HepG2 (cell line): ENCODE measurements around the gene PROX1. TPM values are rescaled to one million over a fixed set of nuclear protein-coding genes. Genes with fewer than 3 reads are reported as not detected.

Experiments used
- ARNTL ChIP-seq: sonication (generic); formaldehyde crosslinking; IDR thresholded peaks from 2 replicates; pipeline ENCODE4 v1.4.0; 2020; ENCODE audit warnings: mild to moderate bottlenecking, missing genetic modification reagents
- CENPX ChIP-seq: sonication (generic); formaldehyde crosslinking; IDR thresholded peaks from 2 replicates; pipeline ENCODE4 v1.9.0; 2021; ENCODE audit warnings: mild to moderate bottlenecking, missing genetic modification reagents, moderate library complexity
- CHD4 ChIP-seq: fragments of 200-600 bp; sonication (generic); IDR thresholded peaks from 2 replicates; pipeline ENCODE4 v1.7.0; 2017; ENCODE audit warnings: mild to moderate bottlenecking, low read length, borderline replicate concordance
- FLYWCH1 ChIP-seq: sonication (generic); formaldehyde crosslinking; IDR thresholded peaks from 2 replicates; pipeline ENCODE4 v1.8.1; 2023; ENCODE audit warnings: mild to moderate bottlenecking, missing genetic modification reagents
- FOXA1 ChIP-seq, 2 experiments: fragments of 450-650 bp in 1 of 2; sonication (generic) in 1 of 2; formaldehyde crosslinking in 1 of 2; IDR thresholded peaks; 2 replicates each; pipeline versions ENCODE4 v1.4.0 to v1.6.1; 2016 to 2020; ENCODE audit warnings: missing genetic modification reagents in 1 of 2
- FOXK1 ChIP-seq: sonication (generic); formaldehyde crosslinking; IDR thresholded peaks from 2 replicates; pipeline ENCODE4 v1.4.0; 2020; ENCODE audit warnings: low read depth, missing genetic modification reagents, borderline replicate concordance
- HMGA1 ChIP-seq: sonication (generic); formaldehyde crosslinking; conservative IDR thresholded peaks from 2 replicates; pipeline ENCODE4 v1.4.0; 2020; ENCODE audit warnings: missing genetic modification reagents
- IRX3 ChIP-seq: sonication (generic); formaldehyde crosslinking; IDR thresholded peaks from 2 replicates; pipeline ENCODE4 v1.8.1; 2023; ENCODE audit warnings: mild to moderate bottlenecking, low read depth, missing genetic modification reagents, borderline replicate concordance
- JDP2 ChIP-seq: sonication (generic); formaldehyde crosslinking; IDR thresholded peaks from 2 replicates; pipeline ENCODE4 v1.8.1; 2022; ENCODE audit warnings: missing genetic modification reagents, borderline replicate concordance
- KLF6 ChIP-seq: IDR thresholded peaks from 2 replicates; pipeline ENCODE4 v1.8.0; 2016; ENCODE audit warnings: missing biosample characterization, missing genetic modification reagents
- MAFK ChIP-seq, 2 experiments: IDR thresholded peaks in 1 of 2; conservative IDR thresholded peaks in 1 of 2; 2 replicates each; pipeline ENCODE4 v1.6.1; 2011; ENCODE audit warnings: improper control_type of control experiment in 2 of 2, low read length in 2 of 2
- PAF1 ChIP-seq: IDR thresholded peaks from 2 replicates; pipeline ENCODE4 v1.6.1; 2016; ENCODE audit warnings: missing genetic modification reagents, missing compliant biosample characterization
- PHB2 ChIP-seq: fragments of 450-650 bp; IDR thresholded peaks from 2 replicates; pipeline ENCODE4 v1.6.1; 2018; ENCODE audit not compliant: partially characterized antibody
- PHF21A ChIP-seq: sonication (generic); formaldehyde crosslinking; IDR thresholded peaks from 2 replicates; pipeline ENCODE4 v1.5.0; 2020; ENCODE audit warnings: mild to moderate bottlenecking, missing genetic modification reagents
- RFX3 ChIP-seq: IDR thresholded peaks from 2 replicates; pipeline ENCODE4 v1.6.1; 2016; ENCODE audit warnings: missing biosample characterization, missing genetic modification reagents
- SALL2 ChIP-seq: sonication (generic); formaldehyde crosslinking; IDR thresholded peaks from 2 replicates; pipeline ENCODE4 v1.8.1; 2023; ENCODE audit warnings: mild to moderate bottlenecking, missing genetic modification reagents, inconsistent platforms
- SATB2 ChIP-seq: sonication (generic); formaldehyde crosslinking; IDR thresholded peaks from 2 replicates; pipeline ENCODE4 v1.5.0; 2020; ENCODE audit warnings: missing genetic modification reagents
- SP1 ChIP-seq, 2 experiments: fragments of 450-650 bp in 1 of 2; sonication (generic) in 1 of 2; formaldehyde crosslinking in 1 of 2; IDR thresholded peaks; 2 replicates each; pipeline versions ENCODE4 v1.4.0 to v1.6.1; 2016 to 2020; ENCODE audit warnings: missing genetic modification reagents in 1 of 2
- ZNF180 ChIP-seq: sonication (generic); formaldehyde crosslinking; IDR thresholded peaks from 2 replicates; pipeline ENCODE4 v1.4.0; 2020; ENCODE audit warnings: low read depth, missing genetic modification reagents, borderline replicate concordance
- ZNF205 ChIP-seq: IDR thresholded peaks from 2 replicates; pipeline ENCODE4 v1.6.1; 2018; ENCODE audit warnings: missing biosample characterization, missing genetic modification reagents
- ZNF292 ChIP-seq: sonication (generic); formaldehyde crosslinking; IDR thresholded peaks from 2 replicates; pipeline ENCODE4 v1.8.1; 2022; ENCODE audit warnings: mild to moderate bottlenecking, low read depth, missing genetic modification reagents, borderline replicate concordance
- ZNF468 ChIP-seq: sonication (generic); formaldehyde crosslinking; IDR thresholded peaks from 2 replicates; pipeline ENCODE4 v1.8.0; 2022; ENCODE audit warnings: mild to moderate bottlenecking, moderate library complexity, missing genetic modification reagents
- ZNF577 ChIP-seq: sonication (generic); formaldehyde crosslinking; IDR thresholded peaks from 2 replicates; pipeline ENCODE4 v1.4.0; 2020; ENCODE audit warnings: mild to moderate bottlenecking, low read depth, missing genetic modification reagents, borderline replicate concordance
- polyA plus RNA-seq, 8 experiments: library from polyadenylated mRNA; depleted of rRNA in 3 of 8; stranded (reverse) in 7 of 8; unstranded in 1 of 8; fragments of >200 nt; fragmentation: Illumina TruSeq in 4 of 8; extraction: Trizol in 4 of 8; gene quantifications; 2 replicates each; pipeline versions ENCODE4 v1.2.1 to v1.2.3, GENCODE V29; 2011 to 2016; ENCODE audit warnings: low read depth in 4 of 8, missing spikeins in 1 of 8, mixed read lengths in 1 of 8; ENCODE audit not compliant: insufficient read depth in 1 of 8
- total RNA-seq, 5 experiments: library from RNA; depleted of rRNA; stranded (reverse); fragments of >200 nt; fragmentation: Illumina TruSeq; extraction: Trizol; gene quantifications; 2 replicates each; pipeline ENCODE4 v1.2.3, GENCODE V29; 2016; ENCODE audit warnings: low read depth in 1 of 5
- TF ChIP-seq, protein P1 (sequence below): sonication (generic); formaldehyde crosslinking; IDR thresholded peaks from 2 replicates; pipeline ENCODE4 v1.4.0; 2020; ENCODE audit warnings: missing genetic modification reagents, borderline replicate concordance
- TF ChIP-seq, protein P2 (sequence below): sonication (generic); formaldehyde crosslinking; IDR thresholded peaks from 2 replicates; pipeline ENCODE4 v1.4.0; 2020; ENCODE audit warnings: mild to moderate bottlenecking, missing genetic modification reagents
- TF ChIP-seq, protein P3 (sequence below): sonication (generic); formaldehyde crosslinking; IDR thresholded peaks from 2 replicates; pipeline ENCODE4 v1.4.0; 2020; ENCODE audit warnings: mild to moderate bottlenecking, low read depth, missing genetic modification reagents
- TF ChIP-seq, protein P4 (sequence below): IDR thresholded peaks from 2 replicates; pipeline ENCODE4 v1.6.1; 2016; ENCODE audit warnings: missing genetic modification reagents, missing compliant biosample characterization

PROX1 gene
- total and polyA plus RNA-seq, 2 of the 13 experiments (the other 11 are each of a cell fraction or from before 2014, with no cell fraction given), result 12.3 to 30.2 TPM

DNA sequence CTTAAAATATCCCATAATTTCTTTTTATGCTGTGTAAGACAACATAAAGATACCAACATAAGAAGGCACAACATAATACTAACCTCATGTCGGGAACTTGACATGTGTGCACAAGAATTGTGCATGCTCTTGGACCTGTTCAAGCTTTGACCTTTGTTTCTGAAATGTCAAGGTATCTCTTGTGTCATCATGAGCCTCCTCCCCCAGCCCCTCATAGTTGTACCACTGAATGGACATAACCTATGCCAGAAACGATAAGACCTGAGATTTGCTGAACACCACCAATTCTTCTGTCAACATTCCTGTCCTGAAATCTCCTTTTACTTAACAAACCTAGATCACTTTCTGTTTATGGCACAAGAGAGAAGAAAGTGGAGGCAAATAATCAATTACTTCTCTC, 29.4 kb upstream of the PROX1 start (continued):
- TF ChIP-seq HMGA1 (CRISPR knock-in tag), result no peak
- TF ChIP-seq, protein P1, sequence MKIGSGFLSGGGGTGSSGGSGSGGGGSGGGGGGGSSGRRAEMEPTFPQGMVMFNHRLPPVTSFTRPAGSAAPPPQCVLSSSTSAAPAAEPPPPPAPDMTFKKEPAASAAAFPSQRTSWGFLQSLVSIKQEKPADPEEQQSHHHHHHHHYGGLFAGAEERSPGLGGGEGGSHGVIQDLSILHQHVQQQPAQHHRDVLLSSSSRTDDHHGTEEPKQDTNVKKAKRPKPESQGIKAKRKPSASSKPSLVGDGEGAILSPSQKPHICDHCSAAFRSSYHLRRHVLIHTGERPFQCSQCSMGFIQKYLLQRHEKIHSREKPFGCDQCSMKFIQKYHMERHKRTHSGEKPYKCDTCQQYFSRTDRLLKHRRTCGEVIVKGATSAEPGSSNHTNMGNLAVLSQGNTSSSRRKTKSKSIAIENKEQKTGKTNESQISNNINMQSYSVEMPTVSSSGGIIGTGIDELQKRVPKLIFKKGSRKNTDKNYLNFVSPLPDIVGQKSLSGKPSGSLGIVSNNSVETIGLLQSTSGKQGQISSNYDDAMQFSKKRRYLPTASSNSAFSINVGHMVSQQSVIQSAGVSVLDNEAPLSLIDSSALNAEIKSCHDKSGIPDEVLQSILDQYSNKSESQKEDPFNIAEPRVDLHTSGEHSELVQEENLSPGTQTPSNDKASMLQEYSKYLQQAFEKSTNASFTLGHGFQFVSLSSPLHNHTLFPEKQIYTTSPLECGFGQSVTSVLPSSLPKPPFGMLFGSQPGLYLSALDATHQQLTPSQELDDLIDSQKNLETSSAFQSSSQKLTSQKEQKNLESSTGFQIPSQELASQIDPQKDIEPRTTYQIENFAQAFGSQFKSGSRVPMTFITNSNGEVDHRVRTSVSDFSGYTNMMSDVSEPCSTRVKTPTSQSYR (CRISPR knock-in tag), result peak; percentile 85; the same call in 1 of the 2 replicates
- TF ChIP-seq FOXA1 (IDR thresholded peaks at IDR 0.05), result no peak
- peak; percentile 71 for TF ChIP-seq FOXA1 (CRISPR knock-in tag; IDR thresholded peaks at IDR 0.05)
- no peak for TF ChIP-seq SP1 (IDR thresholded peaks at IDR 0.05)
- no peak for TF ChIP-seq SP1 (CRISPR knock-in tag; IDR thresholded peaks at IDR 0.05)
- TF ChIP-seq, protein P2, sequence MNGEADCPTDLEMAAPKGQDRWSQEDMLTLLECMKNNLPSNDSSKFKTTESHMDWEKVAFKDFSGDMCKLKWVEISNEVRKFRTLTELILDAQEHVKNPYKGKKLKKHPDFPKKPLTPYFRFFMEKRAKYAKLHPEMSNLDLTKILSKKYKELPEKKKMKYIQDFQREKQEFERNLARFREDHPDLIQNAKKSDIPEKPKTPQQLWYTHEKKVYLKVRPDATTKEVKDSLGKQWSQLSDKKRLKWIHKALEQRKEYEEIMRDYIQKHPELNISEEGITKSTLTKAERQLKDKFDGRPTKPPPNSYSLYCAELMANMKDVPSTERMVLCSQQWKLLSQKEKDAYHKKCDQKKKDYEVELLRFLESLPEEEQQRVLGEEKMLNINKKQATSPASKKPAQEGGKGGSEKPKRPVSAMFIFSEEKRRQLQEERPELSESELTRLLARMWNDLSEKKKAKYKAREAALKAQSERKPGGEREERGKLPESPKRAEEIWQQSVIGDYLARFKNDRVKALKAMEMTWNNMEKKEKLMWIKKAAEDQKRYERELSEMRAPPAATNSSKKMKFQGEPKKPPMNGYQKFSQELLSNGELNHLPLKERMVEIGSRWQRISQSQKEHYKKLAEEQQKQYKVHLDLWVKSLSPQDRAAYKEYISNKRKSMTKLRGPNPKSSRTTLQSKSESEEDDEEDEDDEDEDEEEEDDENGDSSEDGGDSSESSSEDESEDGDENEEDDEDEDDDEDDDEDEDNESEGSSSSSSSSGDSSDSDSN, result no peak
- TF ChIP-seq, protein P3, sequence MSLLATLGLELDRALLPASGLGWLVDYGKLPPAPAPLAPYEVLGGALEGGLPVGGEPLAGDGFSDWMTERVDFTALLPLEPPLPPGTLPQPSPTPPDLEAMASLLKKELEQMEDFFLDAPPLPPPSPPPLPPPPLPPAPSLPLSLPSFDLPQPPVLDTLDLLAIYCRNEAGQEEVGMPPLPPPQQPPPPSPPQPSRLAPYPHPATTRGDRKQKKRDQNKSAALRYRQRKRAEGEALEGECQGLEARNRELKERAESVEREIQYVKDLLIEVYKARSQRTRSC (CRISPR knock-in tag), result no peak
- TF ChIP-seq FOXK1 (CRISPR knock-in tag), result no peak
- no peak for TF ChIP-seq PHF21A
- TF ChIP-seq ZNF292 (CRISPR knock-in tag), result 0 out of 2 replicates have a peak, but pooled peaks have one; percentile 31
- TF ChIP-seq FLYWCH1 (CRISPR knock-in tag), result no peak
- no peak for TF ChIP-seq MAFK (conservative IDR thresholded peaks at IDR 0.05 in 1 of 2, IDR thresholded peaks at IDR 0.05 in 1 of 2; ENCODE audit: low read length in 2 of 2)
- TF ChIP-seq, protein P4, sequence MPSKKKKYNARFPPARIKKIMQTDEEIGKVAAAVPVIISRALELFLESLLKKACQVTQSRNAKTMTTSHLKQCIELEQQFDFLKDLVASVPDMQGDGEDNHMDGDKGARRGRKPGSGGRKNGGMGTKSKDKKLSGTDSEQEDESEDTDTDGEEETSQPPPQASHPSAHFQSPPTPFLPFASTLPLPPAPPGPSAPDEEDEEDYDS (CRISPR knock-in tag), result no peak
- no peak for TF ChIP-seq SATB2
- TF ChIP-seq ZNF577 (CRISPR knock-in tag), result no peak
- no peak for TF ChIP-seq PAF1 (CRISPR knock-in tag)
- no peak for TF ChIP-seq IRX3
- TF ChIP-seq ZNF205, result no peak
- no peak for TF ChIP-seq RFX3
- TF ChIP-seq CHD4, result no peak
- no peak for TF ChIP-seq ZNF180
- no peak for TF ChIP-seq ZNF468 (CRISPR knock-in tag)
- no peak for TF ChIP-seq KLF6 (CRISPR knock-in tag)
- no peak for TF ChIP-seq SALL2
- no peak for TF ChIP-seq PHB2
- no peak for TF ChIP-seq CENPX (CRISPR knock-in tag)
- TF ChIP-seq JDP2 (CRISPR knock-in tag), result no peak
- no peak for TF ChIP-seq ARNTL (CRISPR knock-in tag)
